ENCODE results near the gene DSTYK.

The DSTYK gene

DNA sequence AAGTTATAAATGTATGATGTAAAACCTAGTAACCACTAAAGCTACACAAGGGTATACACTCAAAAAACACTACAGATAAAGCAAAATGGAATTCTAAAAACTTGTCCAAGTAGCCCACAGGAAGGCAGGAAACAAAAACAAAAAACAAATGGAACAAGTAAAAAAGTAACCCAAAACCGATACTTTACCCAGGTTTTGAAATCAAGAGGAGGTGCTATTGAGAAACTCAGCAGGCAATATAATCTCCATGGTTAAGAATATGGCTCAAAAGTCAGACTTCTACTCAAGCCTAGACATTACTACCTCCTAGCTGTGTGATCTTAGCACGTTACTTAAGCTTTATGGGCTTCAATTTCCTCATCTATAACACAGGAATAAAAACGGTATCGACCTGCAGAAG is 103.0 kb downstream of the DSTYK start:
- ATAC-seq (ENCODE audit: low read depth): no peak

GRCh38 chr1:205107327-205107726 is 104.2 kb downstream of the DSTYK start:
- Histone ChIP-seq H3K27ac (ENCODE audit: poor library complexity, severe bottlenecking) (no peak overlapping the region), H3K9me3 (ENCODE audit: severe bottlenecking) (no peaks in the 10 kb centered on the region), H3K4me1 (ENCODE audit: insufficient read depth, poor library complexity, severe bottlenecking) (no peaks in the 10 kb centered on the region), H3K4me3 (ENCODE audit: severe bottlenecking) (no peak overlapping the region), H3K27me3 (ENCODE audit: insufficient read depth, poor library complexity, severe bottlenecking) (no peaks in the 10 kb centered on the region), H3K36me3 (ENCODE audit: low read depth) (peaks cover 64% of the 10 kb centered on the region)
- DNase-seq (ENCODE audit: low spot score) (no peak), ATAC-seq (ENCODE audit: low read depth) (no peak)
- TF ChIP-seq, protein P1, sequence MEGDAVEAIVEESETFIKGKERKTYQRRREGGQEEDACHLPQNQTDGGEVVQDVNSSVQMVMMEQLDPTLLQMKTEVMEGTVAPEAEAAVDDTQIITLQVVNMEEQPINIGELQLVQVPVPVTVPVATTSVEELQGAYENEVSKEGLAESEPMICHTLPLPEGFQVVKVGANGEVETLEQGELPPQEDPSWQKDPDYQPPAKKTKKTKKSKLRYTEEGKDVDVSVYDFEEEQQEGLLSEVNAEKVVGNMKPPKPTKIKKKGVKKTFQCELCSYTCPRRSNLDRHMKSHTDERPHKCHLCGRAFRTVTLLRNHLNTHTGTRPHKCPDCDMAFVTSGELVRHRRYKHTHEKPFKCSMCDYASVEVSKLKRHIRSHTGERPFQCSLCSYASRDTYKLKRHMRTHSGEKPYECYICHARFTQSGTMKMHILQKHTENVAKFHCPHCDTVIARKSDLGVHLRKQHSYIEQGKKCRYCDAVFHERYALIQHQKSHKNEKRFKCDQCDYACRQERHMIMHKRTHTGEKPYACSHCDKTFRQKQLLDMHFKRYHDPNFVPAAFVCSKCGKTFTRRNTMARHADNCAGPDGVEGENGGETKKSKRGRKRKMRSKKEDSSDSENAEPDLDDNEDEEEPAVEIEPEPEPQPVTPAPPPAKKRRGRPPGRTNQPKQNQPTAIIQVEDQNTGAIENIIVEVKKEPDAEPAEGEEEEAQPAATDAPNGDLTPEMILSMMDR (IDR thresholded peaks at IDR 0.05; ENCODE audit: poor library complexity, severe bottlenecking): no peak

More for the DNA sequence above, 103.0 kb downstream of the DSTYK start:
- Histone ChIP-seq H3K27me3 (ENCODE audit: insufficient read depth, poor library complexity, severe bottlenecking) (no peaks in the 10 kb centered on the region), H3K9me3 (ENCODE audit: severe bottlenecking) (no peaks in the 10 kb centered on the region), H3K27ac (ENCODE audit: poor library complexity, severe bottlenecking) (no peak overlapping the region), H3K36me3 (ENCODE audit: low read depth) (peaks cover 65% of the 10 kb centered on the region), H3K4me1 (ENCODE audit: insufficient read depth, poor library complexity, severe bottlenecking) (no peaks in the 10 kb centered on the region), H3K4me3 (ENCODE audit: severe bottlenecking) (no peak overlapping the region)
- TF ChIP-seq, protein P1 (IDR thresholded peaks at IDR 0.05; ENCODE audit: poor library complexity, severe bottlenecking): no peak
- DNase-seq (ENCODE audit: low spot score): no peak

DNA sequence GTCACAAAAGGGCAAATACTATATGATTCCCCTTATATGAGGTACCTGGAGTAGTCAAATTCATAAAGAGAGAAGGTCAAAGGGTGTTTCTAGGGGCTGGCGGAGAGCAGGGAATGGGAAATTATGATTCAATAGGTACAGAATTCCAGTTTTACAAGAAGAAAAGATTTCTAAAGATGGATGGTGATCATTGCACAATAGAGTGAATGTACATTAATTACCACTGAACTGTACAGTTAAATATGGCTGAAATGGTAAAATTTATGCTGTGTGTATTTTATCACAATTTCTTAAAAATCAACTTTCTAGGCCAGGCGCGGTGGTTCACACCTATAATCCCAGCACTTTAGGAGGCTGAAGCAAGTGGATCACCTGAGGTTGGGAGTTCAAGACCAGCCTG is 109.1 kb downstream of the DSTYK start:
- TF ChIP-seq, protein P1 (IDR thresholded peaks at IDR 0.05; ENCODE audit: poor library complexity, severe bottlenecking): no peak
- no peak for ATAC-seq (ENCODE audit: low read depth)
- Histone ChIP-seq H3K36me3 (ENCODE audit: low read depth) (peaks cover 95% of the 10 kb centered on the region), H3K4me3 (ENCODE audit: severe bottlenecking) (no peak overlapping the region), H3K27me3 (ENCODE audit: insufficient read depth, poor library complexity, severe bottlenecking) (no peaks in the 10 kb centered on the region), H3K27ac (ENCODE audit: poor library complexity, severe bottlenecking) (no peak overlapping the region), H3K4me1 (ENCODE audit: insufficient read depth, poor library complexity, severe bottlenecking) (no peaks in the 10 kb centered on the region), H3K9me3 (ENCODE audit: severe bottlenecking) (no peaks in the 10 kb centered on the region)
- DNase-seq (ENCODE audit: low spot score): no peak

DNA sequence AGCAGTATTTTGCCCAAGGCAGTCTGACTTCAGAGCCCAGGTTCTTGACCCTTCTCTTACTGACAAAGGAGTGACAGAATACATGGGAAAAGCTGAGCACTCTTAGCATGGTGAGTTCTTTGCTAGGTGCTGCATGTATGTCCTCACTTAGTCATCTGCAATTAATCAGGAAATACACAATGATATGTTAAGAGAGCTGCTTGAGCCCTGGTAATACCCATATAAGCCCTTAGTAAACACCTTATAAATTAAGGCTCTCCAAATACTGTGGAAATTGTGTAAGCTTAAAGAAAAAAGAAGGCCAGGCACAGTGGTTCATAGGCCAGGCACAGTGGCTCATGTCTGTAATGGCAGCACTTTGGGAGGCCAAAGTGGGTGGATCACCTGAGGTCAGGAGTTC is 113.3 kb downstream of the DSTYK start:
- ATAC-seq (ENCODE audit: low read depth) (no peak), DNase-seq (ENCODE audit: low spot score) (no peak)
- Histone ChIP-seq H3K36me3 (ENCODE audit: low read depth) (peaks cover 95% of the 10 kb centered on the region), H3K9me3 (ENCODE audit: severe bottlenecking) (no peaks in the 10 kb centered on the region), H3K27ac (ENCODE audit: poor library complexity, severe bottlenecking) (no peak overlapping the region), H3K4me3 (ENCODE audit: severe bottlenecking) (no peak overlapping the region), H3K27me3 (ENCODE audit: insufficient read depth, poor library complexity, severe bottlenecking) (no peaks in the 10 kb centered on the region), H3K4me1 (ENCODE audit: insufficient read depth, poor library complexity, severe bottlenecking) (no peaks in the 10 kb centered on the region)
- TF ChIP-seq, protein P1 (IDR thresholded peaks at IDR 0.05; ENCODE audit: poor library complexity, severe bottlenecking): no peak

DNA sequence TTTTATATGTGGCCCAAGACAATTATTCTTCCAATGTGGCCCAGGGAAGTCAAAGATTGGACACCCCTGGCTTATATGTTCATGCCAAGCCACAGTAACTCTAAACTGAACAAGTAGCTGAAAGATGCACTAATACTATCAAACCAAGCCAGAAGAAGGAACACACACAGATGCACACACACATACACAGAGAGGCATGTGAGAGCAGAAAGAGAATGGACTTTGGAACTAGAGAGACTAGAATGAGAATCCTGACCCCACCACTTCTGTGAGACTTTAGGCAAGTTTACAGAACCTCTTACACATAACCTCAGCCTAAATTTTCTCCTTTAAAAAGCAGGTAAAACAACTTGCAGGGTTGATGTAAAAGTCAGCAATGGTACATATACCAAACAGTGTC is 116.1 kb downstream of the DSTYK start:
- H3K9me3 ChIP-seq (ENCODE audit: severe bottlenecking): no peaks in the 10 kb centered on the region
- ATAC-seq (ENCODE audit: low read depth) (no peak), DNase-seq (ENCODE audit: low spot score) (no peak)
- H3K4me3 ChIP-seq (ENCODE audit: severe bottlenecking): no peak overlapping the region
- H3K27me3 ChIP-seq (ENCODE audit: insufficient read depth, poor library complexity, severe bottlenecking): no peaks in the 10 kb centered on the region
- peaks cover 92% of the 10 kb centered on the region for H3K36me3 ChIP-seq (ENCODE audit: low read depth)
- H3K4me1 ChIP-seq (ENCODE audit: insufficient read depth, poor library complexity, severe bottlenecking): no peaks in the 10 kb centered on the region
- TF ChIP-seq, protein P1 (IDR thresholded peaks at IDR 0.05; ENCODE audit: poor library complexity, severe bottlenecking): no peak
- H3K27ac ChIP-seq (ENCODE audit: poor library complexity, severe bottlenecking): no peak overlapping the region

All from RWPE2 (cell line).